Activated naive CD8-positive, alpha-beta T cell treated with anti-CD3 and anti-CD28 coated beads, Interleukin-2, amount 10 ng/mL, durations not matched to agents 7 days and 5 days (primary cell): ENCODE measurements around the gene ZNF599. TPM values are rescaled to one million over a fixed set of nuclear protein-coding genes. Genes with fewer than 3 reads are reported as not detected.
A peak's percentile ranks its signal among the peaks of the same experiment; 100 is the strongest.

Experiments used
- ATAC-seq: fragments of 150-1000 bp; cut with Tn5 transposase; one replicate; pipeline ENCODE4 v1.10.0; 2021; ENCODE audit warnings: low read depth, moderate library complexity
- POLR2A ChIA-PET: fragments of 350-600 bp; sonication (Branson Sonifier 250); formaldehyde crosslinking; loops from one replicate; lab custom pipeline; 2021; ENCODE audit warnings: antibody characterized with exemption; lab: Charles Lee
- DNase-seq: peaks from one replicate; pipeline ENCODE4 v3.0.0; 2021
- H3K27ac Mint-ChIP-seq: one replicate; pipeline ENCODE4 v1.8.0; 2022; ENCODE audit warnings: mild to moderate bottlenecking, mixed read lengths
- H3K27me3 Mint-ChIP-seq: one replicate; pipeline ENCODE4 v1.8.0; 2022; ENCODE audit warnings: mild to moderate bottlenecking, moderate library complexity, mixed read lengths
- H3K36me3 Mint-ChIP-seq: one replicate; pipeline ENCODE4 v1.8.0; 2021; ENCODE audit warnings: mild to moderate bottlenecking, mixed read lengths
- H3K4me1 Mint-ChIP-seq: one replicate; pipeline ENCODE4 v1.8.0; 2021; ENCODE audit warnings: mixed read lengths
- H3K4me3 Mint-ChIP-seq: one replicate; pipeline ENCODE4 v1.8.0; 2022; ENCODE audit warnings: mild to moderate bottlenecking, moderate library complexity, mixed read lengths
- H3K9me3 Mint-ChIP-seq: one replicate; pipeline ENCODE4 v1.8.0; 2021; ENCODE audit warnings: mixed read lengths
- total RNA-seq, 2 experiments: library from RNA; stranded (reverse); gene quantifications; one replicate each; pipeline ENCODE4 v1.2.3, GENCODE V29; 2021

Gene ZNF599
- total RNA-seq, 2 experiments from 2014 or later, result 6.1 to 6.9 TPM

- no peak overlapping the region for H3K27ac Mint-ChIP-seq
- H3K27me3 Mint-ChIP-seq, result peaks cover 4% of the 10 kb centered on the region
- peaks cover 22% of the 10 kb centered on the region for H3K9me3 Mint-ChIP-seq
- DNase-seq (no peak), ATAC-seq (no peak)
- peaks cover 2% of the 10 kb centered on the region for H3K4me1 Mint-ChIP-seq
- no peak overlapping the region for H3K4me3 Mint-ChIP-seq
- peaks cover 6% of the 10 kb centered on the region for H3K36me3 Mint-ChIP-seq
- POLR2A ChIA-PET, result no interaction called here
These were observed 6.6 kb upstream of the ZNF599 start for GRCh38 chr19:34779652-34780051.

GRCh38 chr19:34778342-34778741 is 5.3 kb upstream of the ZNF599 start:
- no peak overlapping the region for H3K4me3 Mint-ChIP-seq
- peaks cover 10% of the 10 kb centered on the region for H3K36me3 Mint-ChIP-seq
- H3K27ac Mint-ChIP-seq, result no peak overlapping the region
- peaks cover 4% of the 10 kb centered on the region for H3K27me3 Mint-ChIP-seq
- no peak for DNase-seq
- no peak for ATAC-seq
- POLR2A ChIA-PET, result no interaction called here
- peaks cover 2% of the 10 kb centered on the region for H3K4me1 Mint-ChIP-seq
- H3K9me3 Mint-ChIP-seq, result peaks cover 25% of the 10 kb centered on the region

- Mint-ChIP-seq H3K4me1 (peaks cover 13% of the 10 kb centered on the region), H3K9me3 (peaks cover 23% of the 10 kb centered on the region), H3K27ac (no peak overlapping the region), H3K4me3 (no peak overlapping the region), H3K36me3 (peaks cover 21% of the 10 kb centered on the region), H3K27me3 (peaks cover 4% of the 10 kb centered on the region)
- POLR2A ChIA-PET, result no interaction called here
- DNase-seq (no peak), ATAC-seq (no peak)
These were observed 1.8 kb upstream of the ZNF599 start for GRCh38 chr19:34774857-34775256.

- peaks cover 23% of the 10 kb centered on the region for H3K9me3 Mint-ChIP-seq
- H3K27ac Mint-ChIP-seq, result no peak overlapping the region
- ATAC-seq (no peak), DNase-seq (no peak)
- peaks cover 4% of the 10 kb centered on the region for H3K27me3 Mint-ChIP-seq
- H3K4me1 Mint-ChIP-seq, result peaks cover 13% of the 10 kb centered on the region
- POLR2A ChIA-PET, result no interaction called here
- H3K4me3 Mint-ChIP-seq, result peak overlapping the region; percentile 91
- peaks cover 27% of the 10 kb centered on the region for H3K36me3 Mint-ChIP-seq
These were observed 495 bp upstream of the ZNF599 start for GRCh38 chr19:34773555-34773864.

GRCh38 chr19:34767951-34768350 is 5.1 kb downstream of the ZNF599 start:
- Mint-ChIP-seq H3K4me3 (no peak overlapping the region), H3K36me3 (peaks cover 70% of the 10 kb centered on the region), H3K4me1 (peaks cover 9% of the 10 kb centered on the region), H3K9me3 (peaks cover 20% of the 10 kb centered on the region), H3K27me3 (no peaks in the 10 kb centered on the region), H3K27ac (no peak overlapping the region)
- POLR2A ChIA-PET, result no interaction called here
- no peak for ATAC-seq
- no peak for DNase-seq

GRCh38 chr19:34766386-34766785 is 6.6 kb downstream of the ZNF599 start:
- DNase-seq (no peak), ATAC-seq (no peak)
- Mint-ChIP-seq H3K9me3 (peaks cover 30% of the 10 kb centered on the region), H3K36me3 (peaks cover 72% of the 10 kb centered on the region), H3K4me3 (no peak overlapping the region), H3K27me3 (no peaks in the 10 kb centered on the region), H3K27ac (no peak overlapping the region), H3K4me1 (peaks cover under 1% of the 10 kb centered on the region)
- POLR2A ChIA-PET, result no interaction called here

GRCh38 chr19:34759218-34759917 is 13.6 kb downstream of the ZNF599 start:
- H3K4me3 Mint-ChIP-seq, result no peak overlapping the region
- no peaks in the 10 kb centered on the region for H3K4me1 Mint-ChIP-seq
- no peak overlapping the region for H3K27ac Mint-ChIP-seq
- H3K27me3 Mint-ChIP-seq, result no peaks in the 10 kb centered on the region
- ATAC-seq (no peak), DNase-seq (no peak)
- POLR2A ChIA-PET, result no interaction called here
- H3K9me3 Mint-ChIP-seq, result peaks cover 52% of the 10 kb centered on the region
- peaks cover 34% of the 10 kb centered on the region for H3K36me3 Mint-ChIP-seq

- no peaks in the 10 kb centered on the region for H3K27me3 Mint-ChIP-seq
- no peak overlapping the region for H3K27ac Mint-ChIP-seq
- ATAC-seq (no peak), DNase-seq (no peak)
- H3K36me3 Mint-ChIP-seq, result peaks cover 22% of the 10 kb centered on the region
- no peaks in the 10 kb centered on the region for H3K4me1 Mint-ChIP-seq
- peaks cover 46% of the 10 kb centered on the region for H3K9me3 Mint-ChIP-seq
- H3K4me3 Mint-ChIP-seq, result no peak overlapping the region
- POLR2A ChIA-PET, result no interaction called here
These were observed 15.6 kb downstream of the ZNF599 start for GRCh38 chr19:34757441-34757840.

GRCh38 chr19:34744896-34745690 is 27.9 kb downstream of the ZNF599 start:
- Mint-ChIP-seq H3K4me3 (no peak overlapping the region), H3K27me3 (no peaks in the 10 kb centered on the region), H3K27ac (no peak overlapping the region), H3K4me1 (no peaks in the 10 kb centered on the region), H3K9me3 (peaks cover 48% of the 10 kb centered on the region), H3K36me3 (peaks cover 24% of the 10 kb centered on the region)
- DNase-seq (no peak), ATAC-seq (no peak)
- POLR2A ChIA-PET, result no interaction called here

- ATAC-seq (no peak), DNase-seq (no peak)
- peak overlapping the region; percentile 97 for H3K27ac Mint-ChIP-seq
- H3K9me3 Mint-ChIP-seq, result peaks cover 12% of the 10 kb centered on the region
- no peaks in the 10 kb centered on the region for H3K27me3 Mint-ChIP-seq
- H3K36me3 Mint-ChIP-seq, result peaks cover 19% of the 10 kb centered on the region
- POLR2A ChIA-PET, result interaction anchor here (1.8 kb wide), 1 partner anchor 57 kb away, joined by 6 read pairs; the partner anchor contains the start of genes SCGB2B2 and ZNF302
- H3K4me3 Mint-ChIP-seq, result peak overlapping the region; percentile 97
- peaks cover 19% of the 10 kb centered on the region for H3K4me1 Mint-ChIP-seq
These were observed 38.4 kb downstream of the ZNF599 start for GRCh38 chr19:34734537-34735103.

- peak within 1 kb of the TSS; percentile 97 for H3K27ac Mint-ChIP-seq
- DNase-seq (peak; percentile 81), ATAC-seq (peak; percentile 90)
- POLR2A ChIA-PET, result interaction anchor here (1.1 kb wide), 1 partner anchor 56 kb away, joined by 12 read pairs; the partner anchor contains the start of genes SCGB2B2 and ZNF302
- H3K4me1 Mint-ChIP-seq, result peaks cover 19% of the 10 kb centered on the region
- peaks cover 9% of the 10 kb centered on the region for H3K9me3 Mint-ChIP-seq
- H3K27me3 Mint-ChIP-seq, result no peaks in the 10 kb centered on the region
- peak within 1 kb of the TSS; percentile 97 for H3K4me3 Mint-ChIP-seq
- peaks cover 14% of the 10 kb centered on the region for H3K36me3 Mint-ChIP-seq
These were observed 39.1 kb downstream of the ZNF599 start, which contains the start of gene ZNF181 for GRCh38 chr19:34733746-34734536. TSS of gene ZNF181 (plus strand) at chr19:34734243. CDS start at chr19:34735038, 795 bp downstream.

- ATAC-seq, result no peak
These were observed 39.7 kb downstream of the ZNF599 start for GRCh38 chr19:34733266-34733745.

More at GRCh38 chr19:34733266-34733745, 39.7 kb downstream of the ZNF599 start:
- Mint-ChIP-seq H3K4me3 (peak overlapping the region; percentile 97), H3K9me3 (peaks cover 9% of the 10 kb centered on the region), H3K27me3 (no peaks in the 10 kb centered on the region), H3K4me1 (peaks cover 19% of the 10 kb centered on the region), H3K27ac (peak overlapping the region; percentile 97), H3K36me3 (peaks cover 14% of the 10 kb centered on the region)
- no peak for DNase-seq
- POLR2A ChIA-PET, result interaction anchor here (1.1 kb wide), 1 partner anchor 56 kb away, joined by 12 read pairs; the partner anchor contains the start of genes SCGB2B2 and ZNF302
